Kidney (tissue), 14 donors: ENCODE measurements around the gene IRF5. TPM values are rescaled to one million over a fixed set of nuclear protein-coding genes. Genes with fewer than 3 reads are reported as not detected.

Source experiments
- DNase-seq, 5 donors: peaks; one replicate each; pipeline ENCODE4 v3.0.0-alpha.2; 2013 to 2020
- FAIRE-seq: peaks from 2 replicates; lab custom pipeline; 2012; peaks lifted over from hg19 to GRCh38; lab: Jason Lieb, UNC
- H3K27ac ChIP-seq, 2 donors: one replicate each; pipeline ENCODE4 v1.7.0; 2013; ENCODE audit warnings: low read depth in 2 of 2, low read length in 2 of 2, inconsistent platforms in 1 of 2
- H3K27me3 ChIP-seq: one replicate; pipeline ENCODE4 v1.7.1; 2013; ENCODE audit warnings: low read length, inconsistent platforms; ENCODE audit not compliant: control insufficient read depth, insufficient read depth
- H3K36me3 ChIP-seq, 3 donors: one replicate each; pipeline versions ENCODE4 v1.7.0 to v1.7.1; 2013; ENCODE audit warnings: low read length in 3 of 3, control low read depth in 1 of 3, inconsistent platforms in 1 of 3; ENCODE audit not compliant: insufficient read depth in 3 of 3, control insufficient read depth in 2 of 3
- H3K4me1 ChIP-seq, 3 donors: one replicate each; pipeline versions ENCODE4 v1.7.0 to v1.7.1; 2013; ENCODE audit warnings: low read length in 3 of 3, inconsistent platforms in 1 of 3, low read depth in 1 of 3; ENCODE audit not compliant: control insufficient read depth in 2 of 3, insufficient read depth in 2 of 3
- H3K4me3 ChIP-seq, 3 donors: one replicate each; pipeline versions ENCODE4 v1.7.0 to v1.8.1; 2013; ENCODE audit warnings: low read length in 3 of 3, control low read depth in 1 of 3, inconsistent platforms in 1 of 3
- H3K9ac ChIP-seq, 3 donors: one replicate each; pipeline versions ENCODE4 v1.7.0 to v1.7.1; 2013; ENCODE audit warnings: low read length in 3 of 3, control low read depth in 1 of 3, inconsistent platforms in 1 of 3
- H3K9me3 ChIP-seq, 3 donors: one replicate each; pipeline versions ENCODE4 v1.7.0 to v1.7.1; 2013; ENCODE audit warnings: low read length in 3 of 3, control low read depth in 1 of 3, inconsistent platforms in 1 of 3; ENCODE audit not compliant: control insufficient read depth in 2 of 3, insufficient read depth in 1 of 3
- CTCF ChIP-seq: IDR thresholded peaks from 3 replicates; pipeline ENCODE4 v1.5.1; 2012; ENCODE audit warnings: mild to moderate bottlenecking, moderate library complexity, borderline replicate concordance; ENCODE audit not compliant: insufficient read depth; ENCODE audit errors: extremely low read depth
- intact Hi-C: fragments of 100-400 bp; cut with DNase I; formaldehyde crosslinking; loops from one replicate; pipeline ENCODE4 v1.11.1; 2022
- polyA plus RNA-seq: library from polyadenylated mRNA; stranded (reverse); fragments of 350-450 nt; fragmentation: Illumina TruSeq; extraction: RNeasy Lipid Tissue Mini Kit (QIAGEN cat#74804); gene quantifications from one replicate; pipeline ENCODE4 v1.2.3, GENCODE V29; 2014; ENCODE audit warnings: low read depth, low replicate concordance; ENCODE audit not compliant: insufficient read depth
- total RNA-seq: library from RNA; stranded (reverse); fragmentation: NEBNext Ultra II Directional; extraction: Animal tissue kit (Norgen Biotek cat#: 25700); gene quantifications from one replicate; pipeline ENCODE4 v1.2.1, GENCODE V29; 2021
- donor health status: control.
- donor health status: control.
- donor health status: control.
- donor health status: control.
- donor health status: control.
- donor health status: DM: yes; HTN: yes; CAD: no.
- donor health status: Normal renal cell carcinoma (clear cell type).

Gene IRF5
- total and polyA plus RNA-seq, 2 donors from 2014 or later: 13.0 to 27.1 TPM

DNA sequence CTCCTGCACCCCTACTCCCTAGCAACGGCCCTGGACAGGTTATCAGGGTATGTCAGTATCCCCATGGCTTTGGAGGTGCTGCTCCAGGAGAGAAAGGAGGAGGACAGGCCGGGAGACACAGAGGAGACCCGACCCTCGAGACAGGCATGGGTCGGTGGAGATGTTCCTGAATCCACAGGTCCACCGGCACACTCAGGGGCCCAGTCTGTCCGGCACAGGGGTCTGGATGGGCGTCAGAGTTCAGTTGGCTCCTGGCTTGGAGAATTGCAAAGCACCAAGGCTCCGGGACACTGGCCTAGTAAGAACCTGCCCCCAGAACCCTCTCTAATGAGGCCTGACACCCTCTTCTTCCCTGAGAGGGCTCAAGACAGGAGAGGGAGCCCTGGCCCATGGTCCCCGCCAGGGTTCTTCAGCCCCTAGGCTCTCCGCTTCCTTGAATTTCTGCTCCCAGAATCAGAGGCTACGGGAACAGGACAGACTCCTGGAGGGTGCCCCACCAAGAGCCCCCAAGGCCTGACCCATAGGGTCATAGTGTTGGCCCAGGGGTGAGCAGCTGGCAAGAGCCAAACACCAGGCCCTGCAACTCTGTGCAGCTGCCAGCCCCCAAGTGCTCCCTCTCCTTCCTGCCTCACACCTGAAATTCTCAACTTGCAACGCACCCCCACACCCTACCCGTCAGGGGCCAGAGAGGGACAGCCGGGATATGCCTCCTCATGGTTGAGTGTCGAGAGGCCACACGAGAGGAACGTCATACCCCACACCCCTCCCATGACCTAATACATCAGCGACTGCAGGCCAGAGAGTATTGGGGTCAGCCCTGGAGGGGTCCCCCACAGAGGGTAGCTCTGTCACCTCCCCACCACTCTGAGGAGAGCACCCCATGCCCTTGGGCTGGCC lies 5.5 kb upstream of the IRF5 start:
- intact Hi-C loops: no loop called here
- DNase-seq (peak in 2 of 5 donors; percentile 7 to 31), FAIRE-seq (no peak)
- Histone ChIP-seq H3K9me3 (no peaks in the 10 kb centered on the region), H3K27ac (no peak overlapping the region), H3K4me1 (peaks cover 0 to 7% (median 5%) of the 10 kb centered on the region in 3 donors), H3K27me3 (no peaks in the 10 kb centered on the region), H3K36me3 (no peaks in the 10 kb centered on the region), H3K4me3 (no peak overlapping the region), H3K9ac (no peak overlapping the region)
- TF ChIP-seq CTCF: no peak

DNA sequence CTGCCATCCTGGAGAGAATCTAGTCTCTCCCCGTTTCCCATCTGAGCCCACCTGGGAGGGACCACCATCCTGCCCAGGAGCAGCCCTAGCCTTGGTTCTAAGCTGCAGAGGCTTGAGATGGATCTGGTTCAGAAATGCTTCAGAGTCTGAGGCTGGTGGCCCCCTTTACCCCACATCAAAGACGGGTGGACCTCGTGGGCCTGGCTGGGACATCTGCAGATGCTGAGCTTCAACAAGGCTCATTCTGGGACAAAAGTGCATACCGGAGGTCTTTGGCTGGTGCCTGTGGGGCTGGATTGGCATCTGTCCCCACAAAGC lies 4.9 kb upstream of the IRF5 start:
- no peaks in the 10 kb centered on the region for H3K27me3 ChIP-seq
- no peak for FAIRE-seq

DNA sequence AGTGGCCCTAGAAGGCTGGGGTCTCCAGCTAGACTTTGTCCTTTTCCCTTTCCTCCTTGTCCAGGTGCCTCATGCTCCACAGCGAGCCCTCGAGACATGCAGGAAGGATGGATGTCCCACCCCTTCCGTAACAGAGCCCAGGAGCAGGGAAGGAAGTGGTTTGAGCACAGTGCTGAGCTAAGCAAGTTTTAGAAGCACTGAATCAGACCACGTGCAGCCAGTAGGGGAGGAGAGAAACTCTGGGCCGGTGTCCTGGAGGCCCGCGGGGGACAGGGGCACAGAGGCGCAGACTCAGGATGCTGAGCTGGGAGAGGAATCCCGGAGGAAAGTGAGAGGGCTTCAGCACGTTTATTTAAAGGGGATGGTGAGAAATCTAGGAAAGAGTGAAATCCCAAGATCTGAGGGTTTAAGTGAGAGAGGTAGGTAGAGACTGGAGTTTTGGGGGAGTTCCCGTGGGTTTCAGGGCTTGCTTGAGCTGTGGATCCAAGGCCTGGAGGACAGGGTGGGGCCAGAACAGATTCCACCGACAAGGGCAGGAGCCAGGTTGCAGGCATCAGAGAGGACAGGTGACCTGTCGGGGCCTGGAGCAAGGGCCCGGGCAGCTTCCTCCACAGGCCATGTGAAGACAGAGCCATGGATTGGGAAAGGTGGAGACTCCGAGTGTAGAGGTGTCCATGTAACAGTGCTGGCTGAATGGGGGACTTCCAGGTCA lies 4.4 kb upstream of the IRF5 start:
- no peaks in the 10 kb centered on the region for H3K27me3 ChIP-seq

More for the DNA sequence above, 4.9 kb upstream of the IRF5 start:
- no peak overlapping the region for H3K9ac ChIP-seq
- no peak overlapping the region for H3K4me3 ChIP-seq
- H3K9me3 ChIP-seq: no peaks in the 10 kb centered on the region
- no peaks in the 10 kb centered on the region for H3K36me3 ChIP-seq
- intact Hi-C loops: no loop called here
- no peak for DNase-seq
- TF ChIP-seq CTCF: no peak
- no peak overlapping the region for H3K27ac ChIP-seq
- peaks cover 0 to 9% (median 7%) of the 10 kb centered on the region in 3 donors for H3K4me1 ChIP-seq

More for the DNA sequence above, 4.4 kb upstream of the IRF5 start:
- H3K4me3 ChIP-seq: no peak overlapping the region
- no peak overlapping the region for H3K27ac ChIP-seq
- no peak for TF ChIP-seq CTCF
- no peaks in the 10 kb centered on the region for H3K36me3 ChIP-seq
- FAIRE-seq (no peak), DNase-seq (peak in 3 of 5 donors; percentile 12 to 66 (median 31))
- no peaks in the 10 kb centered on the region for H3K9me3 ChIP-seq
- H3K9ac ChIP-seq: no peak overlapping the region
- H3K4me1 ChIP-seq: peaks cover 0 to 9% (median 7%) of the 10 kb centered on the region in 3 donors
- intact Hi-C loops: no loop called here
